ENCODE results near the gene ICA1. TPM values are rescaled to one million over a fixed set of nuclear protein-coding genes. Genes with fewer than 3 reads are reported as not detected.
"Not testable (repeated sequence)": the region's sequence is repeated elsewhere in the genome, so short reads cannot be mapped to it uniquely, and the experiment has no call there.

The ICA1 gene
- polyA plus RNA-seq, 1 donor (not counting 4 experiments of a cell fraction or from before 2014, with no cell fraction given): 1.9 TPM

DNA sequence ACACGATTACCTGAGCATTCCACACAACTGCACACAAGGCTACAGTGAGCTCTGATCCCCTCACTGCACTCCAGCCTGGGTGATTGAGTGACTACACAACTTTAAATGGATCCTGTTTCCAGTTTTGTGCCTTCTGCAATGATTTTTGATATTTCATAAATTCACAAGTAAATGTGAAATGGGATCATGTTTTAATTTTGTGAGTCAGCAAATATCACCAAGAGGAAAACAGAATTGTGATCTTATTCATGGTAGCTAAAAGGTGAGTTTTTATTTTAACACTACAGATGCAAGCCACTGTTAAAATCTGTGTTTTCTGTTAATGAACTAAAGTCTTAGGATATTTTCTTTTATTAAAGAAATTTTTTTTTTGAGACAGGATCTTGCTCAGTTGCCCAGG lies 11.4 kb downstream of the ICA1 start:
- dilution Hi-C loops (cut with MboI; ENCODE audit: extremely low pct_ligation_motif_present, low sequenced_read_pairs): no loop called here
- H3K27ac ChIP-seq (ENCODE audit: control insufficient read depth, insufficient read depth, low read length): no peak overlapping the region
- no peaks in the 10 kb centered on the region for H3K4me1 ChIP-seq (ENCODE audit: control insufficient read depth, extremely low read depth, insufficient read depth, low read length)
- no peaks in the 10 kb centered on the region for H3K79me2 ChIP-seq (ENCODE audit: control insufficient read depth, insufficient read depth, low read length)
- H2AFZ ChIP-seq (ENCODE audit: control insufficient read depth, low read length): no peak overlapping the region
- no peaks in the 10 kb centered on the region for H3K27me3 ChIP-seq (ENCODE audit: control insufficient read depth, extremely low read depth, insufficient read depth, low read length)
- DNase-seq (ENCODE audit: low read depth, low spot score): no peak
- no peak overlapping the region for H3K4me3 ChIP-seq (ENCODE audit: control insufficient read depth in 2 of 3, extremely low read depth in 1 of 3, insufficient read depth in 2 of 3, low read depth in 1 of 3, low read length in 3 of 3)
- H3K9me3 ChIP-seq (ENCODE audit: control insufficient read depth, low read depth, low read length): no peaks in the 10 kb centered on the region
- TF ChIP-seq EZH2 (IDR thresholded peaks at IDR 0.05; ENCODE audit: low read length): no peak
- no peak for FAIRE-seq
- no peaks in the 10 kb centered on the region for H3K9me1 ChIP-seq (ENCODE audit: control insufficient read depth, extremely low read depth, insufficient read depth, low read length)
- H3K9ac ChIP-seq (ENCODE audit: control insufficient read depth, extremely low read depth, insufficient read depth, low read length): no peak overlapping the region
- H3K36me3 ChIP-seq (ENCODE audit: control insufficient read depth in 2 of 2, extremely low read depth in 1 of 2, insufficient read depth in 2 of 2, low read length in 2 of 2): no peaks in the 10 kb centered on the region
- H4K20me1 ChIP-seq (ENCODE audit: control insufficient read depth, extremely low read depth, insufficient read depth, low read length): no peaks in the 10 kb centered on the region
- H3K4me2 ChIP-seq (ENCODE audit: control insufficient read depth, extremely low read depth, insufficient read depth, low read depth, low read length): no peak overlapping the region

DNA sequence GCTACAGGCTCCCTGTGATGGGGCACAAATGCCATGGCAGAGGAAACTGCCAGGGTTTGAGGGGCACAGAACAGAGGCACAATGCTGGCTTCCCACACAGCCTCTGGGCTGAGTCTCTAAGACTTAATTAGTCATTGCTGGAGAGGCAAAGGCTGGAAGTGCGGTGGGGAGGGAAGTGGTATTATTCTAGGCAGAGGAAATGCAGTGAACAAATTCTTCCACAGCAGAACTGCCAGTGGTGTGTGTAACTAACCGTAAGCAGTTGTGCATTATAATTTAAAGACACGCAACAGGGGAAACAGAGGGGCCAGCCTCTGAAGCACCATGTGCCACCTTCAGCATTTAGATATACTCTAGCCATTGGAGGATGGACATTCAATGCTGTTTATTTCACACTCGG lies 12.8 kb downstream of the ICA1 start:
- Histone ChIP-seq H4K20me1 (ENCODE audit: control insufficient read depth, extremely low read depth, insufficient read depth, low read length) (no peaks in the 10 kb centered on the region), H3K4me1 (ENCODE audit: control insufficient read depth, extremely low read depth, insufficient read depth, low read length) (no peaks in the 10 kb centered on the region), H3K36me3 (ENCODE audit: control insufficient read depth in 2 of 2, extremely low read depth in 1 of 2, insufficient read depth in 2 of 2, low read length in 2 of 2) (no peaks in the 10 kb centered on the region), H3K4me3 (ENCODE audit: control insufficient read depth in 2 of 3, extremely low read depth in 1 of 3, insufficient read depth in 2 of 3, low read depth in 1 of 3, low read length in 3 of 3) (no peak overlapping the region), H3K9ac (ENCODE audit: control insufficient read depth, extremely low read depth, insufficient read depth, low read length) (no peak overlapping the region), H3K27ac (ENCODE audit: control insufficient read depth, insufficient read depth, low read length) (no peak overlapping the region), H3K9me3 (ENCODE audit: control insufficient read depth, low read depth, low read length) (no peaks in the 10 kb centered on the region), H3K79me2 (ENCODE audit: control insufficient read depth, insufficient read depth, low read length) (no peaks in the 10 kb centered on the region), H3K27me3 (ENCODE audit: control insufficient read depth, extremely low read depth, insufficient read depth, low read length) (no peaks in the 10 kb centered on the region), H2AFZ (ENCODE audit: control insufficient read depth, low read length) (no peak overlapping the region), H3K4me2 (ENCODE audit: control insufficient read depth, extremely low read depth, insufficient read depth, low read depth, low read length) (no peak overlapping the region), H3K9me1 (ENCODE audit: control insufficient read depth, extremely low read depth, insufficient read depth, low read length) (no peaks in the 10 kb centered on the region)
- DNase-seq (ENCODE audit: low read depth, low spot score) (no peak), FAIRE-seq (no peak)
- dilution Hi-C loops (cut with MboI; ENCODE audit: extremely low pct_ligation_motif_present, low sequenced_read_pairs): no loop called here
- no peak for TF ChIP-seq EZH2 (IDR thresholded peaks at IDR 0.05; ENCODE audit: low read length)
- TF ChIP-seq, protein P1, sequence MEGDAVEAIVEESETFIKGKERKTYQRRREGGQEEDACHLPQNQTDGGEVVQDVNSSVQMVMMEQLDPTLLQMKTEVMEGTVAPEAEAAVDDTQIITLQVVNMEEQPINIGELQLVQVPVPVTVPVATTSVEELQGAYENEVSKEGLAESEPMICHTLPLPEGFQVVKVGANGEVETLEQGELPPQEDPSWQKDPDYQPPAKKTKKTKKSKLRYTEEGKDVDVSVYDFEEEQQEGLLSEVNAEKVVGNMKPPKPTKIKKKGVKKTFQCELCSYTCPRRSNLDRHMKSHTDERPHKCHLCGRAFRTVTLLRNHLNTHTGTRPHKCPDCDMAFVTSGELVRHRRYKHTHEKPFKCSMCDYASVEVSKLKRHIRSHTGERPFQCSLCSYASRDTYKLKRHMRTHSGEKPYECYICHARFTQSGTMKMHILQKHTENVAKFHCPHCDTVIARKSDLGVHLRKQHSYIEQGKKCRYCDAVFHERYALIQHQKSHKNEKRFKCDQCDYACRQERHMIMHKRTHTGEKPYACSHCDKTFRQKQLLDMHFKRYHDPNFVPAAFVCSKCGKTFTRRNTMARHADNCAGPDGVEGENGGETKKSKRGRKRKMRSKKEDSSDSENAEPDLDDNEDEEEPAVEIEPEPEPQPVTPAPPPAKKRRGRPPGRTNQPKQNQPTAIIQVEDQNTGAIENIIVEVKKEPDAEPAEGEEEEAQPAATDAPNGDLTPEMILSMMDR (optimal IDR thresholded peaks at IDR 0.05 in 1 of 3, IDR thresholded peaks at IDR 0.05 in 1 of 3, conservative IDR thresholded peaks at IDR 0.05 in 1 of 3; ENCODE audit: extremely low read depth in 1 of 3, insufficient read depth in 2 of 3, low read length in 3 of 3): no peak

DNA sequence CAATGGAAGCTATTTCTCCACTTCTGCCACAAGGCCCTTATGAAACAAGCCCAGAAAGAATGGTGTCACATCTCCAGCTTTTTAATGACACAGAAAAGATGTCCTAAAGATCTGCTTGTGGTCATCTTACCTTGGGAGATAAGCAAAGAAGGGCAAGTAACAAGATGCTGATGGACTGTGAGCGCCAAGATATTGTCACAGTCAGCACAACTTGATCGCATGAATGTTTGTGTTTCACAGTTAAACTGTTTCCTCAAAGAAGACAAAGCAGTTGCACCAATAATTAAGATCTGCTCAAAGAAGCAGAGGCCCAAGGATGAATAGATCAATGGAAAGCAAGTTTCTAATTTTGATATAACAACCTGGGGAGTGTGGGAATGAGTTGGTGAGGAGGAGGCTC lies 15.9 kb downstream of the ICA1 start:
- Histone ChIP-seq H3K27me3 (ENCODE audit: control insufficient read depth, extremely low read depth, insufficient read depth, low read length) (no peaks in the 10 kb centered on the region), H3K9me3 (ENCODE audit: control insufficient read depth, low read depth, low read length) (no peaks in the 10 kb centered on the region), H3K4me1 (ENCODE audit: control insufficient read depth, extremely low read depth, insufficient read depth, low read length) (no peaks in the 10 kb centered on the region), H4K20me1 (ENCODE audit: control insufficient read depth, extremely low read depth, insufficient read depth, low read length) (no peaks in the 10 kb centered on the region), H3K4me3 (ENCODE audit: control insufficient read depth in 2 of 3, extremely low read depth in 1 of 3, insufficient read depth in 2 of 3, low read depth in 1 of 3, low read length in 3 of 3) (no peak overlapping the region), H3K27ac (ENCODE audit: control insufficient read depth, insufficient read depth, low read length) (no peak overlapping the region), H3K9me1 (ENCODE audit: control insufficient read depth, extremely low read depth, insufficient read depth, low read length) (no peaks in the 10 kb centered on the region), H2AFZ (ENCODE audit: control insufficient read depth, low read length) (no peak overlapping the region), H3K9ac (ENCODE audit: control insufficient read depth, extremely low read depth, insufficient read depth, low read length) (no peak overlapping the region), H3K36me3 (ENCODE audit: control insufficient read depth in 2 of 2, extremely low read depth in 1 of 2, insufficient read depth in 2 of 2, low read length in 2 of 2) (no peaks in the 10 kb centered on the region), H3K4me2 (ENCODE audit: control insufficient read depth, extremely low read depth, insufficient read depth, low read depth, low read length) (no peak overlapping the region), H3K79me2 (ENCODE audit: control insufficient read depth, insufficient read depth, low read length) (no peaks in the 10 kb centered on the region)
- no peak for FAIRE-seq
- TF ChIP-seq EZH2 (IDR thresholded peaks at IDR 0.05; ENCODE audit: low read length): no peak
- TF ChIP-seq, protein P1 (optimal IDR thresholded peaks at IDR 0.05 in 1 of 3, IDR thresholded peaks at IDR 0.05 in 1 of 3, conservative IDR thresholded peaks at IDR 0.05 in 1 of 3; ENCODE audit: extremely low read depth in 1 of 3, insufficient read depth in 2 of 3, low read length in 3 of 3): no peak
- dilution Hi-C loops (cut with MboI; ENCODE audit: extremely low pct_ligation_motif_present, low sequenced_read_pairs): no loop called here
- DNase-seq (ENCODE audit: low read depth, low spot score): no peak

DNA sequence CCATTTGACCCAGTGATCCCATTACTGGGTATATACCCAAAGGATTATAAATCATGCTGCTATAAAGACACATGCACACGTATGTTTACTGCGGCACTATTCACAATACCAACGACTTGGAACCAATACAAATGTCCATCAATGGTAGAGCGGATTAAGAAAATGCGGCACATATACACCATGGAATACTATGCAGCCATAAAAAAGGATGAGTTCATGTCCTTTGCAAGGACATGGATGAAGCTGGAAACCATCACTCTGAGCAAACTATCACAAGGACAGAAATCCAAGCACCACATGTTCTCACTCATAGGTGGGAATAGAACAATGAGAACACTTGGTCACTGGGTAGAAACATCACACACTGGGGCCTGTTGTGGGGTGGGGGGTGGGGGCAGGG lies 16.9 kb downstream of the ICA1 start:
- H3K36me3 ChIP-seq (ENCODE audit: control insufficient read depth in 2 of 2, extremely low read depth in 1 of 2, insufficient read depth in 2 of 2, low read length in 2 of 2); H3K27me3 ChIP-seq (ENCODE audit: control insufficient read depth, extremely low read depth, insufficient read depth, low read length); H2AFZ ChIP-seq (ENCODE audit: control insufficient read depth, low read length); H3K9ac ChIP-seq (ENCODE audit: control insufficient read depth, extremely low read depth, insufficient read depth, low read length); H3K4me2 ChIP-seq (ENCODE audit: control insufficient read depth, extremely low read depth, insufficient read depth, low read depth, low read length); H3K27ac ChIP-seq (ENCODE audit: control insufficient read depth, insufficient read depth, low read length); H3K79me2 ChIP-seq (ENCODE audit: control insufficient read depth, insufficient read depth, low read length); H3K4me3 ChIP-seq (ENCODE audit: control insufficient read depth in 2 of 3, extremely low read depth in 1 of 3, insufficient read depth in 2 of 3, low read depth in 1 of 3, low read length in 3 of 3); dilution Hi-C loops (cut with MboI; ENCODE audit: extremely low pct_ligation_motif_present, low sequenced_read_pairs); H3K4me1 ChIP-seq (ENCODE audit: control insufficient read depth, extremely low read depth, insufficient read depth, low read length); H3K9me1 ChIP-seq (ENCODE audit: control insufficient read depth, extremely low read depth, insufficient read depth, low read length); DNase-seq (ENCODE audit: low read depth, low spot score); H3K9me3 ChIP-seq (ENCODE audit: control insufficient read depth, low read depth, low read length); H4K20me1 ChIP-seq (ENCODE audit: control insufficient read depth, extremely low read depth, insufficient read depth, low read length); FAIRE-seq: not testable (repeated sequence)

All from keratinocyte (primary cell).